KBM-7 (cell line): ENCODE measurements around the gene GNB3.

Experiments used
- DNase-seq: peaks from one replicate; pipeline ENCODE4 v3.0.0-alpha.2; 2015
- in situ Hi-C: fragments of 300-500 bp; cut with MboI; formaldehyde crosslinking; loops from 2 replicates; pipeline ENCODE4 v1.14.3; 2020; ENCODE audit warnings: low sequenced_read_pairs, low pct_unique_long_range_greater_than_20kb, mixed read lengths

GNB3 gene

DNA sequence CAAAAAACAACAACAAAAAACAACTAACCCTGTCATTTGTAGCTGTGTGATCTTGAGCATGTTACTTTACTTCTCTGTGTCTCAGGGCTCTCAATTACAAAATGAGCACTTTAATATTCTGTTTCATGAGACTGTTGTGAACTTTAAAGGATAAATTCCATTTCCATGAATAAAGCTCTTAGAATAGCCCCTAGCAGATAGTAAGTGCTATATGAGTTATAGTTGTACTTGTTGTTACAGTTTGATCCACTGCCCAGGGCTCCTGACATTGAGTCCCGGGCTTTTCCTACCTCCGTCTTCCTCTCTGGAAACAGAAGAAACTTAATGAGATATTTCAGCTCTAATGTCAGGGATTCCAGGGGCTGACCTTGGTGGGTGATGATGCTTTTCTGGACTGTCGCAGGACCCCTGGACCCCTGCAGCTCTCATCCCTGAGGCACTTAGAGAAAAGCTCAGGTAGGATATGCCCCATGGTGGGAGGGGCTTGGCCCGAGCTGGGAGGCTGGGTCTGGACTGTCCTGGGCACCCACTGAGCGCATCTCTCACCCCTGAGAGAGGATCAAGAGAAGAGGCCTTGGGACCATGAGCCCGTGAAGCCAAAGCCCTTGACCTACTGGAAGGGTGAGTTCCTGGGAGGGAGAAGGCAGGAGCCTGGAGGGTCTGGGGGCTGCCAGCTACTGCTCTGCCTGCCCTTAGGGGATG is 7.4 kb upstream of the GNB3 start:
- in situ Hi-C loops, result no loop called here
- no peak for DNase-seq

DNA sequence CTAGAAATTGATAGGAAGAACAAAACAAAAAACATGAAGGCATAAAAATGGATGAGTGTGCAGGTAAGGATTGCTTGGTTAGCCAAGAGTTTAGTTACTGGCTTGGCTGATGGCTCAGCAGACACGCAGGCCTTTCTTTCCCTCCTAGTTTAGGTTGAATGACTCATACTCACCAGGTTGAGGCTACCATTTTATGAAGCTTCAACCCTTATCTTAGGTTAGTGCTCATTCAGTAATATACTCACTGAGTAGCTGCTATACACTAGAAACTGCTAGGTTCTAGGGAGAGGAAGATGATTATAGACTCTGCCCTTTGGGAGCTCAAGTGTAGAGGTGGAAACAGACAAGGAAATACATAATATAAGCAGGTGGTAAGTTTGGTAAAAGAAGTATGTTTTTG is 6.5 kb upstream of the GNB3 start:
- in situ Hi-C loops, result no loop called here
- no peak for DNase-seq

DNA sequence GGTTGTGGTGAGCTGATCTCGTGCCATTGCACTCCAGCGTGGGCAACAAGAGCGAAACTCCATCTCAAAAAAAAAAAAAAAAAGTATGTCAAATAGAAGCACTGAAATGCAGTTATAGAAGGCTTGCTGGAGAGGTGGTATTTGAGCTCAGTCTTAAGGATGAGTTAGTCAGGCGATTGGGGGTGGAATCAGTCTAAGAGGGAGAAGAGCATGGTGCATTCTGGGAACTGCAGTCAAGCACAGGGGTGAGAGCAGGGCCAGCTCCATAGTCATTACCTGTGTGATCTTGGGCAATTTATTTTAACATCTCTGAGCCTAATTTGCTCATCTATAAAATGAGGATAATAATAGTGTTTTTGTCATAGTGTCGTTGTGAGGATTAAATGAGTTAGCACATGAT is 5.9 kb upstream of the GNB3 start:
- in situ Hi-C loops, result no loop called here
- DNase-seq, result no peak

DNA sequence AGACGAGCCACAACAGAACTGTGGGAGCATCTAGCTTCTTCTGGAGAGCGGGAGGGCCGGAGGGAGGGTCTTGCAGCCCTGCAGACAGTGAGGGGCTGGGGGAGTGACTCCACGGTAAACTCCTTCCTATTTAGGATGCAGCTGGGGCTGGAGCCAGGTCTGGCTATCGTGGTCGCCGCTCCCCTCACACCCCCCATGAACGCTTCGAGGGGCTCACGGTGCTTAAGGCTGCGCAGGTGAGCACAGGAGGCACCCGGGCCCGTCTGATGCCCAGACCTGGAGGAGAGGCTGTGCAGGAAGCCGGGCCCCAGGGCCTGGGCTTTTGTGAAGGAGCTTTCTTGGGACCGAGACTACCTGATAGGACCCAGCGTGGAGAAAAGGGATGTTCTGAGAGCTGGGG is 3.9 kb upstream of the GNB3 start:
- in situ Hi-C loops, result no loop called here
- no peak for DNase-seq

DNA sequence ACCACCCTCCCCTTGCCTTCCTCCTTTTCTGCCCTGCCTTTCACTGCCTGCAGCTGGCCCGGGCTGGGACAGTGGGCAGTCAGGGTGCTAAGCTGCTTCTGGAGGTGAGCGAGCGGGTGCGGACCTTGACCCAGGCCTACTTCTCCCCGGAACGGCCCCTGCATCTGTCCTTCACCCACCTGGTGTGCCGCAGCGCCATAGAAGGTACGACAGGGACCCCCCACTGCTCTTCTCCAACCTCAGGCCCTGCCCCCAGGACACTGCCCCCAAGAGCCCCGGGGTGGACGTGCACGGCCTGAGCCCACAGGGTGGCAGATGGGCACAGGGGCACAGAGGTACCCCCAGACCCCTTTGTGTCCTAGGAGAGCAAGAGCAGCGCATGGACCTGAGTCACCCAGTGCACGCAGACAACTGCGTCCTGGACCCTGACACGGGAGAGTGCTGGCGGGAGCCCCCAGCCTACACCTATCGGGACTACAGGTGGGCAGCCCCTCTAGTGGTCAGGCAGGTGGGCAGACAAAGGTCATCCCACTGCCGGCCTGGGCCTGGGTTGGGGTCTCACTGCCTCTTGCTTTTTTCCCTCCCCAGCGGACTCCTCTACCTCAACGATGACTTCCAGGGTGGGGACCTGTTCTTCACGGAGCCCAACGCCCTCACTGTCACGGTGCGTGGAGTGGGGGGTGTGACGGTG is 3.2 kb upstream of the GNB3 start:
- in situ Hi-C loops, result no loop called here
- no peak for DNase-seq

DNA sequence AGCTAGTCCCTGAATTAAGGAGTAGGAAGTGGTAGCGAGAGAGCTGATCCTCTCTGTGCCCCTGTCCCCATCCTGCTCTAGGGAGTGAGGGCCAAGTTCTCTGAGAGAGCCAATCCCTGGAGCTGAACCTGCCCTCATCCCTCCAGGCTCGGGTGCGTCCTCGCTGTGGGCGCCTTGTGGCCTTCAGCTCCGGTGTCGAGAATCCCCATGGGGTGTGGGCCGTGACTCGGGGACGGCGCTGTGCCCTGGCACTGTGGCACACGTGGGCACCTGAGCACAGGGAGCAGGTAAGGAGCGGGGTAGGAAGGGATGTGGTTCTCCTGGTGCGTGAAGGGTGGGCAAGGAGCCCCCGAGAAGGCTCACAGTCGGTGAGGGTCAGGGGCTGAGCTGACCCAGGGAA is 1.9 kb upstream of the GNB3 start:
- DNase-seq, result no peak
- in situ Hi-C loops, result no loop called here

DNA sequence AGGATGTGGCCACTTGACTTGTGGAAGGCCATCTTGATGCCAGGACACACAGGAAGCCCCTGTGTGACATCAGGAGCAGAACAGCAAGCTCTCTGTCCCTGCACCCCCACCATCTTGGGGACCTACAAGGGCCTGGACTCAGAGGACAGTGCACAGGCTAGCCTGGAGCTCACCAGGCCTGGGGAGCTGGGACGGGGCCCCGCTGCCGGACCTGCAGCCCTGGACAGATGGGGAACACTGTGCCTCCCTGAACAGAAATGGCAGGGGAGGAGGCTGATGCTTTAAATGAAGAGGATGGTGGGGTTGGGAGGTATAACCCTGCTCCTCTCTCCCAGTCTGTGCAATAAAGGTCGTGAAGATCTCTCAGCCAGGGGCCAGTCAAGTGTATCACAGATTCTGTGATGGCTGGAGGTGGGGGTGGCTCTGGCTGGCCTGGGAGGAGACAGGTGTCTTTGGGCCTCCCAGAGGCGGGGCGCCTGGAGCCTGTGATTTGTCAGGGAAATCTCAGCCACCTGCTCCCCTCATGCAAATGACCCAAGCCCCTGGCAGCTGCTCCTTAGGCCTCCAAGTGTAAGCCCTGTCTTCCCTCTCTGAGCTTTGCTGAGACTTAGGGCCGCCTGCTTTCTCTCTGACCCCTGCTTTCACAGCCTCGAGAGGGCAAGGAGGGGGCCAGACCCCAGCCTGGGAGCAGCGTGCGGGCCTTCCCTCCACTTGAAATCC is 1.1 kb upstream of the GNB3 start:
- DNase-seq, result no peak
- in situ Hi-C loops, result no loop called here

DNA sequence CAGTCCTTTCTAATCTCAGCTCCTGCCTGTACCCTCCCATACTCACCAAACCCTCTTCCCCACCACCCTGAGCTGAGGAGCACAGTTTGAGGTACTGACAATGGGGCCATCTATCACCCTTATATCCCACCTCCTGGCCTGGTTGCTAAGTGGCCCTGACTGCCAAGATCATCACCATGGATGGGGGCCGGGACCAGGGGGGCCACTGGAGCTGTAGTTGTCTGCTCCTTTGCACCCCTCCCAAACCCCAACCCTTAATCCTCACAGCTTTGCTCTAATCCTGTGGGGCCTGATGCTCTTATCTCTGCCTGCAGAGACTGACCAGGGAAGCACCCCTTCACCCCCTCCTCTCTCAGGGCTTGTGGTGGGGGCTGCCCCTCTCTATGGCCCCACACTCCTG is 395 bp upstream of the GNB3 start:
- in situ Hi-C loops, result no loop called here
- DNase-seq, result no peak

DNA sequence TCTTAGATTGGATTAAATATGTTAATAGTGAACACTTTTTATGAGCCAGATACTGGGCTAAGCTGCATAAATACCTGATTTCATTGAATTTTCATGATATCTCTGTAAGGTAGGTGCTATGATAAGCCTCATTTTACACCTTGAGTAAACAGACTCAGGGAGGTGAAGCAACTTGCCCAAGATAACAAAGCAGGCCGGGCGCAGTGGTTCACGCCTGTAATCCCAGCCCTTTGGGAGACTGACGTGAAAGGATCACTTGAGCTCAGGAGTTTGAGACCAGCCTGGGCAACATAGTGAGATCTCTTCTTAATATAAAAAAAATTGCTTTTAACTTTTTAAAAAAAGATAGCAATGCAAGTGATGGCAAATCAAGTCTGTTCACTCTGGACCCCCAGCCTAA is 1.4 kb downstream of the GNB3 start:
- no peak for DNase-seq
- in situ Hi-C loops, result no loop called here

DNA sequence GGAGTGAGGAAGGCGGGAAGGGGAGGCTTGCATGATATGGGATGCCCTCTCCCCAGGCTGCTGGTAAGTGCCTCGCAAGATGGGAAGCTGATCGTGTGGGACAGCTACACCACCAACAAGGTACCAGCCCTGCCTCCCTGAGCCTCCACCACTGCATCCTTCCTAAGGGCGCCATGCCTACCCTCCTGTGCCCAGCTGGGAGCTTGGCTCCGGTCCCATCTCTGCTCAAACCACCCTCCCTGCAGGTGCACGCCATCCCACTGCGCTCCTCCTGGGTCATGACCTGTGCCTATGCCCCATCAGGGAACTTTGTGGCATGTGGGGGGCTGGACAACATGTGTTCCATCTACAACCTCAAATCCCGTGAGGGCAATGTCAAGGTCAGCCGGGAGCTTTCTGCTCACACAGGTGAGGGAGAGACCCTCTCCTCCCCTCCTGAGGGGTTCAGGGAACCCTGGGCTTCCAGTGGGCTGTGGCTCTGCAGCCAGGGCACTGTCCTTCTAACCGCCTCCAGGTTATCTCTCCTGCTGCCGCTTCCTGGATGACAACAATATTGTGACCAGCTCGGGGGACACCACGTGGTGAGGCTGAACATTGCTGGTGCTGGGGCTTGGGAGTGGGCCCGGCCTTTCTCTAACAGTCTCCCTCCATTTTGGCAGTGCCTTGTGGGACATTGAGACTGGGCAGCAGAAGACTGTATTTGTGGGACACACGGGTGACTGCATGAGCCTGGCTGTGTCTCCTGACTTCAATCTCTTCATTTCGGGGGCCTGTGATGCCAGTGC is 2.6 kb downstream of the GNB3 start:
- in situ Hi-C loops, result no loop called here
- DNase-seq, result no peak

DNA sequence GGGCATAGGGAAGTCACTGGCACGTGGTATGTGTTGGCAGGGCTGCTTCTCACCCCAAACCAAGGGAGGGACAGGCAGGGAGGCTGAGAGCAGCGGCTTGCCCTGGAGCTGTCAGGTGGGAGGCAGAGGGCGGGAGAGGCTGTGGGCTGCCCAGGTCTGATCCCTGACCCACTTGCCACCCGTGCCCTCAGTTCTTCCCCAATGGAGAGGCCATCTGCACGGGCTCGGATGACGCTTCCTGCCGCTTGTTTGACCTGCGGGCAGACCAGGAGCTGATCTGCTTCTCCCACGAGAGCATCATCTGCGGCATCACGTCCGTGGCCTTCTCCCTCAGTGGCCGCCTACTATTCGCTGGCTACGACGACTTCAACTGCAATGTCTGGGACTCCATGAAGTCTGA is 4.7 kb downstream of the GNB3 start:
- no peak for DNase-seq
- in situ Hi-C loops, result no loop called here

DNA sequence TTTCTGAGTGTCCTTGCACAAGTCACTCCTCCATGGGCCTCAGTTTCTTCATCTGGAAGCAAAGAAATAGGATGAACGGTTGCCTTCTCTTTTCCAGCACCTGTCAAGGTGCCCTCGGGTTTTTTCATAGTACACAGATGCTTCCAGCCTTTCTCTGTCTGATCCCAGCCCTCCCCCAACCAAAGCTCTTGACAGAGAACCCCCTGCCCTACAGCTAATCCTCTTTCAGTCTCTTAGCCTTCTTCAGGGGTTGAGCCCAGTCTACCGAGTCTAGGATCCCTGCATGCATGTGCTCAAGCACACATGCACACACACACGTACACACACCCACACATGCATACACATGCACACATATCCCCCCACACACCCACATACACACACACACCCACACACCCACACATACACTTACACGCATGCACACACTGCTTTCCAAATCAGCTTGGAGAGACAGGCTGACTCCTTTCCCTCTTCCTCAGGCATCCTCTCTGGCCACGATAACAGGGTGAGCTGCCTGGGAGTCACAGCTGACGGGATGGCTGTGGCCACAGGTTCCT is 5.7 kb downstream of the GNB3 start:
- in situ Hi-C loops, result no loop called here

DNA sequence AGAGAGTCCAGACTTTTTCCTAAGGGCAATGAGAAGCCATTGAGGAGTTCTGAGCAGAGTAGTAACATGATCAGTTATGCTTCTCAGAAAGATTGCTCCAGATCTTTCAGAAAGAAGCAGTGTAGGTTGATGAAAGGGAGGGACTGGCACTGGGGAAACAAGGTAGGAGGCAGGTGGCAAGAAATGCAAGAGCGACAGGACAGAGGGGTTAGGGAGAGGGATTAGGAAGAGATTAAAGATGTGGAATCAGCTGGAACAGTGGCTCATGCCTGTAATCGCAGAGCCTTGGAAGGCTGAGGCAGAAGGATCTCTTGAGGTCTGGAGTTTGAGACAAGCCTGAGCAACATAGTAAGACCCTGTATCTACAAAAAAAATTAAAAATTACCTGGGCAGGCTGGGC is 7.0 kb downstream of the GNB3 start:
- DNase-seq, result no peak
- in situ Hi-C loops, result no loop called here

More for the DNA sequence above, 5.7 kb downstream of the GNB3 start:
- DNase-seq, result no peak

DNA sequence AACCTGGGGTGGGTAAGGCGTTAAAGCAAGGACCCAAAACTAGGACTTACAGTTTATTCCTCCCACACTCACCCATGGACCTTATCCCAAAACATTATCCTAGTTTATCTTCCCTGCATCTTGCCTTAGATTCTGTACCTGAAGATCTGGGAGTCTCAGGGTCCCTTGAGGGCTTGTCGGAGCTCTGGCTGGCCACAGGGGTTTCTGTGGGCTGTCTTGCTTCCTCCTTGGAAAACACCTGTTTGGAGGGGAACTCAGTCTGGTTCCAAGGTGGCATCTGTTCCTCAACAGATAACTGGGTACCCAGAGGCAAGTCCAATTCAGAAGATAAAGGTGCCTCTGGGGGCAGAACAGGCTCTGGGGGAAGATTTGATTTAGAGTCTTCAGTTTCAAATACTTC is 8.7 kb downstream of the GNB3 start:
- in situ Hi-C loops, result no loop called here
- no peak for DNase-seq

DNA sequence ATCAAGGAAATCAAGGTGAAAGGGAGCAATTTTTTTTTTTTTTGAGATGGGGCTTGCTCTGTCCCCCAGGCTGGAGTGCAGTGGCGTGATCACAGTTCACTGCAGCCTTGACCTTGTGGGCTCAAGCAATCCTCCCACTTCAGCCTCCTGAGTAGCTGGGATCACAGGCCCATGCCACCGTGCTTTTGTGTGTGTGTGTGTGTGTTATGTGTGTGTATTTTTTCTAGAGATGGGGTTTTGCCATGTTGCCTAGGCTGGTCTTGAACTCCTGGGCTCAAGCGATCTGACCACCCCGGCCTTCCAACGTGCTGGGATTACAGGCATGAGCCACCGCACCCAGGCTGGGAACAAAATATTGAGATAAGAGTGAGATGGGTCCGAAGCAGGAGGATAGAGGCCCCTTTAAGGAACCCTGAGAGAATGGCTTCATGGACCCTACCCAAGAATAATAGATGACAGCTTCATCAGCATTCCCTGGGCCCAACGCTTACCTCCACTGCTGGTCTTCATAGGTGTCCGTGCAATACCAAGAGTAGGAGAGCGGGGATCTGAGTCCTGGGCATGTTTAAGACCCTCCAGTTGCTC is 9.3 kb downstream of the GNB3 start:
- DNase-seq, result no peak

DNA sequence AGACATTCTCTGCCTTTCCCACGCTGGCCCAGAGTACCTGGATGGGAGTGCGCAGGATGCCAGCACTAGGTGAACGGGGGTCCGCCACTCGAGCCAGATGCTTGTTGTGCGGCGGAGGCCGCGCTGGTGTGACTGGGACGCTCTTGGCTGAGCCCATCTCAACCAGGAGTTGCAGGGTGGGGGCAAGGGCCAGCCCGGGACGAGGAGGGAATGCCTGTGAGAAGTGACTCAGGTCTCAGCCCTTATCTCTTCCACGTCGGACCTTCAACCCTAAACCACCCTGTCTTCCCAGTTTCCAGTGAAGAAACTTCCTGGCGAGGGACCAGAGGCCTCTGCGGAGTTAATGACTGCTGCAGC is 10.0 kb downstream of the GNB3 start:
- no peak for DNase-seq
- in situ Hi-C loops, result no loop called here

More for the DNA sequence above, 9.3 kb downstream of the GNB3 start:
- in situ Hi-C loops, result no loop called here

DNA sequence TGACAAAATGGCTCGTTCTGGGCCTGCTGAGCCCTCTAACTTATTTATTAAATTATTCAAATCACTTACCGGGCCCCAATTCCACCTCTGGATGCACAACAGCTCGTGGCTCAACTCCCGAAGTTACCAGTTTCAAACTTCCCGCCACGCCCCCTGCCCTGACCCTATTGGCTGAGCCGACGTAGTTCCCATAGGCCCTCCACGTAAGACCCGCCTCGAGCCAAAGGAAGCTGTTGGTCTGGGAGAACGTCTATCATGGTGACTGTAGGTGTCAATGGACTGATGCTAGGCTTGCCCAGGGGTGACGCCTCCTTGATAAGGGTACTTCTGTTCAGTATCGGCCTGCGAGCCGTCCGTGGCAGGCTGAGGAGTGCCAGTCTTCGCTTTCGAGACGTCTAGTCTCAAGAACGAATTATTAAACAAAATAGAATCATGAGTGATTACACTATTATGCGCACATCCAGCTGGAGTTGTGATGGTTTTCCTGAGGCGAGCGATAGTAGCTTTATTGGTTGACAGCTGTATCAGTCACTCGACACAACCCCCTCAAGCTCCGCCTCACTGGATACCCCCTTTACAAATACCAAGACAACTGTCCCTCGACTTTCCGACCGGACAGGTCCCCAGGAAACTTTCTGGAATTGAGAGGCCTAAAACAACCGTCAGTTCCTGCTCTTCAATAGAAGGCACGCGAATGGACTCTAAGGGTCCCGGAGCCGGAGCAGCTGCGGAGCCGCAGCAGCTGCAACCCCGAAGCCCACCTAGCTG is 10.6 kb downstream of the GNB3 start, which contains the start of gene CDCA3:
CDCA3 (minus strand) TSS at position 134 of the 768 bp plus-strand sequence. CDS start 334 bp downstream, outside the sequence.
- peak; percentile 97 for DNase-seq
- in situ Hi-C loops, result no loop called here

DNA sequence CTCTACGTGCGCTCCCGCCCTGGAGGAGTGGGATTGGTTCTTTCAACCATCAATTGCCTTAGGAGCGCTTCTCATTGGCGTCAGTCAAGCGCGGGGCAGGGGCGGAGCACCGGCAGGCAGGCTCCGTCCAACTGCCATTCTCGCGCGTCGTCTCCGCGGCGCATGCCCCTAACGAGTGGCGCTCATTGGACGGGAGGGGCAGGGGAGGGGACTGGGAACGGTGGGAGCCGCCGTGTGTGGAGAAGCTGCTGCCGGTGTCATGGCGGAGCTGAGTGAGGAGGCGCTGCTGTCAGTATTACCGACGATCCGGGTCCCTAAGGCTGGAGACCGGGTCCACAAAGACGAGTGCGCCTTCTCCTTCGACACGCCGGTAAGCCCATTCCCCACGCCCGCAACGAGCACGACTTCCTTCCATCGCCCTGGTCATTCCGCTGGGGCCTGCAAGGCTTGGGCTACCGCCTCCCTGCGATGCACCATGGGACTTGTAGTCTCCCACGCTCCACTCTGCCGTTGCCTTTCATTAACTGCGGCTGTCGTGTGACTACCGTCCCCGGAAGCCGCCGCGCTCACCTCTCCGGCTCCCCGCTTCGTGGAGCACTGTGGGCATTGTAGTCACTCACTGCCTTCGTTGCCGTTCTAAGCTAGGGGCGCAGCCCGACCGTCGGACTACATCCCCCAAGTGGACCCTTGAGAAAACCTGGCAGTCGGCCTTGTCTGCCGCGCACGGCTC is 11.4 kb downstream of the GNB3 start, which contains the start of gene USP5:
USP5 (plus strand) TSS at position 230 of the 730 bp plus-strand sequence; CDS start at position 260, 30 bp downstream.
- peak; percentile 99 for DNase-seq
- in situ Hi-C loops, result no loop called here
